GM06990 (cell line): ENCODE data around the gene E2F4.

ENCODE experiments used
- DNase-seq: peaks from one replicate; pipeline ENCODE4 v3.0.0-alpha.2; 2011; ENCODE audit not compliant: insufficient read length; ENCODE audit errors: extremely low read depth
- H3K27me3 ChIP-seq: replicated peaks from 2 replicates; pipeline ENCODE4 v1.6.0; 2011; ENCODE audit warnings: low read length; ENCODE audit not compliant: control insufficient read depth, insufficient read depth
- H3K36me3 ChIP-seq: 2 replicates; pipeline ENCODE4 v1.5.1; 2011; ENCODE audit warnings: low read length; ENCODE audit not compliant: control insufficient read depth, insufficient read depth
- H3K4me3 ChIP-seq: replicated peaks from 2 replicates; pipeline ENCODE4 v1.5.1; 2011; ENCODE audit warnings: low read depth, mild to moderate bottlenecking, control low read depth, low read length
- TF ChIP-seq, protein P1 (sequence below): IDR thresholded peaks from 2 replicates; pipeline ENCODE4 v1.5.1; 2011; ENCODE audit warnings: low read length, control low read depth, mild to moderate bottlenecking, inconsistent platforms; ENCODE audit not compliant: insufficient read depth, poor library complexity, severe bottlenecking

E2F4 gene

DNA sequence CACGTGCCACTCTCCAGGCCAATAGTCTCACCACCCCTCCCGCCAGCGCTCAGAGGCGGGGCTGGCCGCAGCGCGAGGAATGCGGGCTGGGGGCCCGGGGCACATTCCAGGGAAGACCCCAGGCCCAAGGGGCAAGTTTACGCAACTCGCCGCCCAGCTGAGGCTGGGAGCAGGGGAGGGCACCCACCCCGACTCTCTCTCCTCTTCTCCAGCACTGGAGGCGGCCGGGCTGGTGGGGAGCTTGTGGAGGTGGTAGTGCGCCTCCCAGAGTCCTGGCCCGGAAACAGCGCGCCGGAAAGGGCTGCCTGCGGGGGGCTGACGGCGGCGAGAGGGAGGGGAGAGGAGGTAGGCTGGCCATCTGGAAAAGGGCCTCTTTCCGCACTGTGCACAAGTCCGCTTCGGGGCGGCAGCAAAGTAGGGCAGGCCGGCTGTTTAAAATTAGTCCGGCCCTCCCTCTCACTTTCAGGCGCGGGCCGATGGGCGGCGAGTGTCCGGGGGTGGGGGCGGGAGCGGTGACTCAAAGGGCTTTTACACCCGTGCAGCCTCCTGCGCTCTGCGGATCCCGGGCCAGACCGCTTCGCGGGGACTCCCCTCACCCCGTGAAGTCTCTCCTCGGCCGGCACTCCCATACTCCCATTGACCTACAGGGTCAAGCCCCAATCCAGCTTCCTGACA is 54.3 kb downstream of the E2F4 start:
- TF ChIP-seq, protein P1, sequence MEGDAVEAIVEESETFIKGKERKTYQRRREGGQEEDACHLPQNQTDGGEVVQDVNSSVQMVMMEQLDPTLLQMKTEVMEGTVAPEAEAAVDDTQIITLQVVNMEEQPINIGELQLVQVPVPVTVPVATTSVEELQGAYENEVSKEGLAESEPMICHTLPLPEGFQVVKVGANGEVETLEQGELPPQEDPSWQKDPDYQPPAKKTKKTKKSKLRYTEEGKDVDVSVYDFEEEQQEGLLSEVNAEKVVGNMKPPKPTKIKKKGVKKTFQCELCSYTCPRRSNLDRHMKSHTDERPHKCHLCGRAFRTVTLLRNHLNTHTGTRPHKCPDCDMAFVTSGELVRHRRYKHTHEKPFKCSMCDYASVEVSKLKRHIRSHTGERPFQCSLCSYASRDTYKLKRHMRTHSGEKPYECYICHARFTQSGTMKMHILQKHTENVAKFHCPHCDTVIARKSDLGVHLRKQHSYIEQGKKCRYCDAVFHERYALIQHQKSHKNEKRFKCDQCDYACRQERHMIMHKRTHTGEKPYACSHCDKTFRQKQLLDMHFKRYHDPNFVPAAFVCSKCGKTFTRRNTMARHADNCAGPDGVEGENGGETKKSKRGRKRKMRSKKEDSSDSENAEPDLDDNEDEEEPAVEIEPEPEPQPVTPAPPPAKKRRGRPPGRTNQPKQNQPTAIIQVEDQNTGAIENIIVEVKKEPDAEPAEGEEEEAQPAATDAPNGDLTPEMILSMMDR: peak; percentile 68
- H3K4me3 ChIP-seq: peak overlapping the region; percentile 71
- no peaks in the 10 kb centered on the region for H3K27me3 ChIP-seq
- no peaks in the 10 kb centered on the region; the same call in 1 of the 2 replicates for H3K36me3 ChIP-seq
- DNase-seq: peak; percentile 85

DNA sequence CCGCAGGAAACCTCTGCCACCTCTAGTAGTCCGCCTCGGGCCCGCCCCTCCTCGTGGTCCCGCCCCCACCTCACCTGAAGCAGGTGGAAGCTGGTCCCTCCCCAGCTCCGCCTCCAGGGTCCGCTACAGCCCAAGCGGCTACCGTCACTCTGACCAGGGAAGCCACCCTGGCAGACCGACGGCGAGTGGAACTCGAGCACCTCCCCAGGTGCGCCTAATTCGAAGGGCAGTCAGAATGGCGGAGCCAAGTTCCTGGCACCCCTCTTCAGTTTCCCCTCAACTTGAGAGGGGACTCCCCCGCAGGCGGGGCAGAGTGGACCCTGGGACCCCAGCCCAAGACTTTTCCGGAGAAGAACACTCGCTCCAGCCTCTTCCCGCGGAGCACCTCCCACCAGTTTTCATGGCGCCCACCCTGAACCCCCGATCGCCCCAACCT is 54.8 kb downstream of the E2F4 start:
- Histone ChIP-seq H3K4me3 (peak overlapping the region; percentile 71), H3K36me3 (no peaks in the 10 kb centered on the region), H3K27me3 (no peaks in the 10 kb centered on the region)
- TF ChIP-seq, protein P1: no peak
- DNase-seq: no peak

DNA sequence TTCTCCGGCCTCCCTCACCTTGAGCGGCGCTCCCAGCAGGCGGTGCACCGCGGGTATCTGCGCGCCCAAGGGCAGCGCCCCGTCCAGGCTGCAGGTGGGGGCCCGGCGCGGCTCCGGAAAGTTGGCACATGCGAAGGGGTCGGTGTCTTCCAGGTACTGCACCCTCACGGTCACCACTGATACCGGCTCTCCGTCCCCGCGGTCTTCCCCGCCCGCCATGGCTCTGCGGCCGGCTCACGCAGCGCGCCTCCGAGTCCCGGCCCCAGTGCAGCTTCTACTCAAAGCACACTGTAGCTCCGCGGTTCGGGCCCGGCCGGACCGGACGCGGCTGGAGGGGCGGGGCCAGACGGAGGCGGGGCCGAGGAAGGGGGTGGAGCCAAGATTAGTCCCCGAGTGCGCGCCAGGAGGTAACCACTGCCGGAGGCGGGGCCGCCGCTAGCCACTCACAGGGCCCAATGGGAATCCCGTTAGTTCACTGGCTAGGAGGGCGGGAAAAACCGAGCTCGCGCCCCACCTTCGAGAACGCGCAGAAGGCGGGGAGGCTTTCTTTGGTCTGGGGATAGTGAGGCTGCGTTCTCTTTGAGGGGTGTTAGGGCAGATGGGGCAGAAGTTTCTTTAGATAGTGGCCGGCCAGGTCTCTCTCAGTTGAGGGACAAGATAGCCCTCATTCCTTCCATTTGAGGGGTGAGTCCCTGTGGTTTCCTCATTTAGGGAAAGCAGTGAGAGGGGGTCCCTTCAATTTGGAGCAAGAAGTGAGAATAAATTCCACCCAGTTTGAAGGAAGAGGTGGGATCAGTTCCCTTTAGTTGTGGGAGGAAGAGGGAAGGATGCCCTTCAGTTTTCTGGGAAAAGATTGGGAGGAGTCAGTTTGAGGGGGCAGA is 55.5 kb downstream of the E2F4 start, which contains the start of gene FHOD1:
FHOD1 (minus strand) TSS at position 290 of the 881 bp plus-strand sequence; CDS start at position 219, 71 bp downstream.
- peak; percentile 98 for DNase-seq
- TF ChIP-seq, protein P1: no peak
- Histone ChIP-seq H3K36me3 (no peaks in the 10 kb centered on the region), H3K27me3 (no peaks in the 10 kb centered on the region), H3K4me3 (peak within 1 kb of the TSS; percentile 71)

DNA sequence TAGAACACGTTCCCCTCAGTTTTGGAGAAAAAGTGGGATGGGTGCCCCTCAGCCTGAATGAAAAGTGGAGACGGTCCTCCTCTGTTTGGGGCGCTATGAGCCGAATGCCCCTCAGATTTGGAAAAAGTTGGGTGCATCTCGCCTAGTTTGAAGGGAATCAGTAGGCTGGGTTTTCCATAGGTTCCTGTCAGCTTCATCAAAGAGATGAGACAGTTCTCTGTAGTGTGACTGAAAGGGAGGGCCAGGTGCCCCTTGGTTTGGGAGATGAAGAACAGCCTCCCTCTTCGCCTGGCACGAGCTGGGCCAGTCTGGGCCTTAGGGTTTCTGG is 56.1 kb downstream of the E2F4 start:
- TF ChIP-seq, protein P1: no peak
- no peak for DNase-seq
- H3K36me3 ChIP-seq: no peaks in the 10 kb centered on the region; the same call in 1 of the 2 replicates
- H3K4me3 ChIP-seq: peak overlapping the region; percentile 51
- H3K27me3 ChIP-seq: no peaks in the 10 kb centered on the region
